Activated T-helper 17 cell treated with anti-CD3 and anti-CD28 coated beads, Interleukin-2, amount 50 U/mL, for 72 hours (primary cell): ENCODE measurements around the gene BCL7A. TPM values are rescaled to one million over a fixed set of nuclear protein-coding genes. Genes with fewer than 3 reads are reported as not detected.

ENCODE experiments used
- ATAC-seq: fragments of 150-1000 bp; cut with Tn5 transposase; replicated peaks from 2 replicates; pipeline ENCODE4 v1.10.0; 2021; ENCODE audit warnings: mild to moderate bottlenecking, moderate library complexity
- H3K27ac Mint-ChIP-seq: one replicate; pipeline ENCODE4 v1.8.0; 2022; ENCODE audit warnings: mixed read lengths
- H3K27me3 Mint-ChIP-seq: one replicate; pipeline ENCODE4 v1.8.0; 2022; ENCODE audit warnings: mixed read lengths
- H3K36me3 Mint-ChIP-seq: one replicate; pipeline ENCODE4 v1.8.0; 2022; ENCODE audit warnings: low read depth, mild to moderate bottlenecking, mixed read lengths
- H3K4me1 Mint-ChIP-seq: one replicate; pipeline ENCODE4 v1.8.0; 2022; ENCODE audit warnings: mixed read lengths
- H3K4me3 Mint-ChIP-seq: one replicate; pipeline ENCODE4 v1.8.0; 2022; ENCODE audit warnings: mild to moderate bottlenecking, mixed read lengths
- H3K9me3 Mint-ChIP-seq: one replicate; pipeline ENCODE4 v1.8.0; 2022; ENCODE audit warnings: mixed read lengths
- total RNA-seq, 2 donors: library from RNA; stranded (reverse); gene quantifications; one replicate each; pipeline ENCODE4 v1.2.3, GENCODE V29; 2022

Gene BCL7A
- total RNA-seq, 2 donors from 2014 or later = 0.82 to 1.1 TPM

- no peak for ATAC-seq
- H3K4me3 Mint-ChIP-seq = no peak overlapping the region
- H3K9me3 Mint-ChIP-seq = no peaks in the 10 kb centered on the region
- H3K36me3 Mint-ChIP-seq = no peaks in the 10 kb centered on the region
- no peak overlapping the region for H3K27ac Mint-ChIP-seq
- peaks cover 30% of the 10 kb centered on the region for H3K4me1 Mint-ChIP-seq
- H3K27me3 Mint-ChIP-seq = no peaks in the 10 kb centered on the region
These were observed 89.5 kb downstream of the BCL7A start for GRCh38 chr12:122111089-122111641.

Other genes with a start within 250 kb of the BCL7A start
- gene RHOF, start 228.2 kb upstream of the BCL7A start, total RNA-seq = 100 to 1,000 TPM; 103 to 123 TPM
- 10 to 100 TPM; 14.7 to 23.4 TPM for gene SETD1B, start 217.9 kb upstream of the BCL7A start, total RNA-seq
- not detected for gene HPD, start 163.0 kb upstream of the BCL7A start, total RNA-seq
- gene PSMD9, start 133.1 kb upstream of the BCL7A start, total RNA-seq = 10 to 100 TPM; 39.8 to 75.1 TPM
- gene CFAP251, start 103.3 kb upstream of the BCL7A start, total RNA-seq = 10 to 100 TPM in 1 of 2 donors, 1 to 10 TPM in 1; 1.8 to 12.6 TPM
- gene MLXIP, start 56.9 kb downstream of the BCL7A start, total RNA-seq = 10 to 100 TPM; 19.7 to 28.9 TPM
- not detected for gene IL31, start 152.3 kb downstream of the BCL7A start, total RNA-seq
- not detected for gene LRRC43, start 161.2 kb downstream of the BCL7A start, total RNA-seq
- gene B3GNT4, start 181.8 kb downstream of the BCL7A start, total RNA-seq = 1 to 10 TPM in 1 of 2 donors, under 1 TPM in 1; 0.48 to 5.3 TPM
- 10 to 100 TPM; 44.0 to 50.5 TPM for gene DIABLO, start 204.2 kb downstream of the BCL7A start, total RNA-seq
- 10 to 100 TPM; 21.3 to 37.1 TPM for gene VPS33A, start 244.6 kb downstream of the BCL7A start, total RNA-seq